DND-41 (cell line): ENCODE measurements around the gene CCDC78.

ENCODE experiments used
- ATAC-seq: fragments of 200-7000 bp; cut with Tn5 transposase; 3 replicates; pipeline ENCODE4 v1.9.1; 2021; ENCODE audit warnings: low read depth; ENCODE audit not compliant: insufficient read depth
- DNase-seq: peaks from one replicate; pipeline ENCODE4 v3.0.0-alpha.2; 2020
- H2AFZ ChIP-seq: 2 replicates; pipeline ENCODE4 v1.6.0; 2012; ENCODE audit warnings: low read depth, low read length
- H3K27ac ChIP-seq: 2 replicates; pipeline ENCODE4 v1.5.1; 2012; ENCODE audit warnings: low read length, inconsistent platforms
- H3K27me3 ChIP-seq: fragments of 200-600 bp; sonication (generic); 2 replicates; pipeline ENCODE4 v1.6.0; 2012; ENCODE audit warnings: low read length, mild to moderate bottlenecking, inconsistent platforms; ENCODE audit not compliant: insufficient read depth, poor library complexity
- H3K36me3 ChIP-seq: 2 replicates; pipeline ENCODE4 v1.5.1; 2012; ENCODE audit warnings: low read length, inconsistent platforms; ENCODE audit not compliant: insufficient read depth
- H3K4me1 ChIP-seq: 2 replicates; pipeline ENCODE4 v1.5.1; 2012; ENCODE audit warnings: mild to moderate bottlenecking, low read length; ENCODE audit not compliant: insufficient read depth
- H3K4me2 ChIP-seq: 2 replicates; pipeline ENCODE4 v1.6.0; 2012; ENCODE audit warnings: mild to moderate bottlenecking, moderate library complexity, low read length, inconsistent platforms; ENCODE audit not compliant: insufficient read depth
- H3K4me3 ChIP-seq, 2 experiments: fragments of 200-600 bp in 1 of 2; shearing (Covaris generic) in 1 of 2; 2 replicates each; pipeline ENCODE4 v1.5.1; 2012 to 2016; ENCODE audit warnings: inconsistent platforms in 2 of 2, low read length in 2 of 2, mild to moderate bottlenecking in 2 of 2, low read depth in 1 of 2, moderate library complexity in 1 of 2
- H3K79me2 ChIP-seq: 2 replicates; pipeline ENCODE4 v1.6.0; 2012; ENCODE audit warnings: low read length, inconsistent platforms; ENCODE audit not compliant: insufficient read depth
- H3K9ac ChIP-seq: 2 replicates; pipeline ENCODE4 v1.6.0; 2012; ENCODE audit warnings: low read depth, mild to moderate bottlenecking, inconsistent platforms, low read length, moderate library complexity
- H3K9me3 ChIP-seq: 2 replicates; pipeline ENCODE4 v1.5.1; 2012; ENCODE audit warnings: low read length, moderate library complexity, mild to moderate bottlenecking, inconsistent platforms; ENCODE audit not compliant: insufficient read depth, severe bottlenecking
- H4K20me1 ChIP-seq: 2 replicates; pipeline ENCODE4 v1.6.0; 2012; ENCODE audit warnings: low read length; ENCODE audit not compliant: insufficient read depth
- EZH2 ChIP-seq: IDR thresholded peaks from 3 replicates; pipeline ENCODE4 v1.6.1; 2012; ENCODE audit warnings: borderline replicate concordance, low read depth, mild to moderate bottlenecking, moderate library complexity, low read length, inconsistent platforms; ENCODE audit not compliant: severe bottlenecking
- TF ChIP-seq, protein P1 (sequence below): IDR thresholded peaks from 2 replicates; pipeline ENCODE4 v1.5.1; 2012; ENCODE audit warnings: borderline replicate concordance, low read length, moderate library complexity, mild to moderate bottlenecking; ENCODE audit not compliant: poor library complexity, severe bottlenecking; ENCODE audit errors: extremely low read depth

CCDC78 gene

GRCh38 chr16:761625-762513, 35.6 kb upstream of the CCDC78 start:
- DNase-seq (no peak), ATAC-seq (no peak)
- Histone ChIP-seq H3K9me3 (no peaks in the 10 kb centered on the region), H3K4me3 (no peak overlapping the region), H3K27me3 (no peaks in the 10 kb centered on the region), H4K20me1 (no peaks in the 10 kb centered on the region; the same call in 1 of the 2 replicates), H3K4me1 (no peaks in the 10 kb centered on the region), H3K4me2 (no peak overlapping the region), H2AFZ (no peak overlapping the region), H3K9ac (no peak overlapping the region), H3K27ac (no peak overlapping the region), H3K79me2 (no peaks in the 10 kb centered on the region), H3K36me3 (no peaks in the 10 kb centered on the region)
- TF ChIP-seq, protein P1, sequence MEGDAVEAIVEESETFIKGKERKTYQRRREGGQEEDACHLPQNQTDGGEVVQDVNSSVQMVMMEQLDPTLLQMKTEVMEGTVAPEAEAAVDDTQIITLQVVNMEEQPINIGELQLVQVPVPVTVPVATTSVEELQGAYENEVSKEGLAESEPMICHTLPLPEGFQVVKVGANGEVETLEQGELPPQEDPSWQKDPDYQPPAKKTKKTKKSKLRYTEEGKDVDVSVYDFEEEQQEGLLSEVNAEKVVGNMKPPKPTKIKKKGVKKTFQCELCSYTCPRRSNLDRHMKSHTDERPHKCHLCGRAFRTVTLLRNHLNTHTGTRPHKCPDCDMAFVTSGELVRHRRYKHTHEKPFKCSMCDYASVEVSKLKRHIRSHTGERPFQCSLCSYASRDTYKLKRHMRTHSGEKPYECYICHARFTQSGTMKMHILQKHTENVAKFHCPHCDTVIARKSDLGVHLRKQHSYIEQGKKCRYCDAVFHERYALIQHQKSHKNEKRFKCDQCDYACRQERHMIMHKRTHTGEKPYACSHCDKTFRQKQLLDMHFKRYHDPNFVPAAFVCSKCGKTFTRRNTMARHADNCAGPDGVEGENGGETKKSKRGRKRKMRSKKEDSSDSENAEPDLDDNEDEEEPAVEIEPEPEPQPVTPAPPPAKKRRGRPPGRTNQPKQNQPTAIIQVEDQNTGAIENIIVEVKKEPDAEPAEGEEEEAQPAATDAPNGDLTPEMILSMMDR = no peak
- no peak for TF ChIP-seq EZH2

DNA sequence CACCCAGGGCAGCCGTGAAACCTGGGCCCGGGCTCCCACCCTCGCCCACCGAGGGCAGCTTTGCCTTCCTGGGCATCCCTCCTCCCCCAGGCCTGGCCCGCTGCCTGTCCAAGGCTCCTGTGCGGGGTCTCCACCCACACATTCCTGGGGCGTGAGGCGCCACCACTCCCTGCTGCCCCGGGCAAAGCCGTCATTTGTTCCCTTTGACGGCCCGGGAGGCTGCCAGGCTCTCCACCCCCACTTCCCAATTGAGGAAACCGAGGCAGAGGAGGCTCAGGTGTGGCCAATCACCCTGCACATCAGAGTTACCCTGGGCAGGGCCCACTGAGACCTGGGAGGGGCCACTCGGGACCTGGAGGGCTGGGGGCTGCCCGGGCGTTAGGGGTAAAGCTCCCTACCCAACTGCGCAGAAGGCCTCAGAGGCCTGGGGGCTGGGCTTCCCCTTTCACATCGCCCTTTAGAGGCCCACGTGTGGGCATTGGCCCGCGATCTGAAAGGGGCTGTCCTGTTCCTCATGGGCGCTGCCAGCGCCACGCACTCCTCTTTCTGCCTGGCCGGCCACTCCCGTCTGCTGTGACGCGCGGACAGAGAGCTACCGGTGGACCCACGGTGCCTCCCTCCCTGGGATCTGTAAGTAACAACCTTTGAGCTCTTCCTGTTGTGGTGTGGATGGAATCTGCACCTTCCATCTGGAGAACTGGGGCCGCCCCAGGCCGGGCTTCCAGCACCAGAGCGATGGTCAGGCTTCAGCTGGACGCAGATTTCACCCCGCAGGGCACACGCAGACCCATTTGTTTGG, 34.5 kb upstream of the CCDC78 start, which contains the start of gene MSLN:
Gene MSLN (plus strand): TSS at position 190 of the 799 bp plus-strand sequence. CDS start 1,947 bp downstream, outside the sequence.
- Histone ChIP-seq H3K79me2 (no peaks in the 10 kb centered on the region), H3K4me3 (no peak within 1 kb of the TSS), H3K9me3 (no peaks in the 10 kb centered on the region), H3K4me1 (no peaks in the 10 kb centered on the region), H3K36me3 (no peaks in the 10 kb centered on the region), H4K20me1 (no peaks in the 10 kb centered on the region; the same call in 1 of the 2 replicates), H2AFZ (no peak within 1 kb of the TSS), H3K27me3 (no peaks in the 10 kb centered on the region), H3K27ac (no peak within 1 kb of the TSS), H3K4me2 (no peak within 1 kb of the TSS), H3K9ac (no peak within 1 kb of the TSS)
- DNase-seq = no peak
- TF ChIP-seq, protein P1 = no peak
- TF ChIP-seq EZH2 = no peak
- no peak for ATAC-seq

- Histone ChIP-seq H3K9me3 (no peaks in the 10 kb centered on the region), H3K79me2 (no peaks in the 10 kb centered on the region), H3K27me3 (no peaks in the 10 kb centered on the region), H3K4me1 (no peaks in the 10 kb centered on the region), H3K4me3 (no peak overlapping the region), H3K27ac (no peak overlapping the region), H4K20me1 (no peaks in the 10 kb centered on the region; the same call in 1 of the 2 replicates), H3K9ac (no peak overlapping the region), H3K36me3 (no peaks in the 10 kb centered on the region), H2AFZ (no peak overlapping the region), H3K4me2 (no peak overlapping the region)
- ATAC-seq (no peak), DNase-seq (no peak)
- TF ChIP-seq, protein P1 = no peak
- TF ChIP-seq EZH2 = no peak
These were observed 33.8 kb upstream of the CCDC78 start for GRCh38 chr16:760065-760464.
